ENCODE measurements around the gene ZKSCAN1.
"Not testable (repeated sequence)": the region's sequence is repeated elsewhere in the genome, so short reads cannot be mapped to it uniquely, and the experiment has no call there.

The ZKSCAN1 gene

GRCh38 chr7:99976626-99977025 lies 38.8 kb upstream of the ZKSCAN1 start:
- no peak for DNase-seq (ENCODE audit: low read depth)
- no peak for TF ChIP-seq CTCF (conservative IDR thresholded peaks at IDR 0.05; ENCODE audit: control insufficient read depth, insufficient read depth, low read depth, low read length)
- no peak overlapping the region for H3K4me3 ChIP-seq (ENCODE audit: control insufficient read depth, low read depth, low read length)

GRCh38 chr7:99979814-99980225 lies 35.6 kb upstream of the ZKSCAN1 start:
- H3K4me3 ChIP-seq (ENCODE audit: control insufficient read depth, low read depth, low read length); DNase-seq (ENCODE audit: low read depth): not testable (repeated sequence)
- peak; percentile 44 for TF ChIP-seq CTCF (conservative IDR thresholded peaks at IDR 0.05; ENCODE audit: control insufficient read depth, insufficient read depth, low read depth, low read length)

- H3K4me3 ChIP-seq (ENCODE audit: control insufficient read depth, low read depth, low read length); DNase-seq (ENCODE audit: low read depth): not testable (repeated sequence)
Observed at GRCh38 chr7:99980448-99980872, 34.9 kb upstream of the ZKSCAN1 start.

- DNase-seq (ENCODE audit: low read depth); H3K4me3 ChIP-seq (ENCODE audit: control insufficient read depth, low read depth, low read length): not testable (repeated sequence)
Observed at GRCh38 chr7:99981066-99981465, 34.3 kb upstream of the ZKSCAN1 start.

- no peak for TF ChIP-seq CTCF (conservative IDR thresholded peaks at IDR 0.05; ENCODE audit: control insufficient read depth, insufficient read depth, low read depth, low read length)
- no peak for DNase-seq (ENCODE audit: low read depth)
- H3K4me3 ChIP-seq (ENCODE audit: control insufficient read depth, low read depth, low read length), result no peak overlapping the region
Observed at GRCh38 chr7:99984593-99984992, 30.8 kb upstream of the ZKSCAN1 start.

GRCh38 chr7:99987306-99987705 lies 28.1 kb upstream of the ZKSCAN1 start:
- DNase-seq (ENCODE audit: low read depth); H3K4me3 ChIP-seq (ENCODE audit: control insufficient read depth, low read depth, low read length): not testable (repeated sequence)

- no peak for TF ChIP-seq CTCF (conservative IDR thresholded peaks at IDR 0.05; ENCODE audit: control insufficient read depth, insufficient read depth, low read depth, low read length)
- no peak for DNase-seq (ENCODE audit: low read depth)
- no peak overlapping the region for H3K4me3 ChIP-seq (ENCODE audit: control insufficient read depth, low read depth, low read length)
Observed at GRCh38 chr7:99987846-99988245, 27.6 kb upstream of the ZKSCAN1 start.

- DNase-seq (ENCODE audit: low read depth), result no peak
- TF ChIP-seq CTCF (conservative IDR thresholded peaks at IDR 0.05; ENCODE audit: control insufficient read depth, insufficient read depth, low read depth, low read length), result no peak
- H3K4me3 ChIP-seq (ENCODE audit: control insufficient read depth, low read depth, low read length), result no peak overlapping the region
Observed at GRCh38 chr7:99990460-99990852, 24.9 kb upstream of the ZKSCAN1 start.

GRCh38 chr7:99991543-99991942 lies 23.9 kb upstream of the ZKSCAN1 start:
- H3K4me3 ChIP-seq (ENCODE audit: control insufficient read depth, low read depth, low read length); DNase-seq (ENCODE audit: low read depth): not testable (repeated sequence)
